Measurements from ENCODE around the gene TRAPPC2. TPM values are rescaled to one million over a fixed set of nuclear protein-coding genes. Genes with fewer than 3 reads are reported as not detected.

TRAPPC2 gene
- total RNA-seq, 1 donor from 2014 or later = 21.5 TPM

DNA sequence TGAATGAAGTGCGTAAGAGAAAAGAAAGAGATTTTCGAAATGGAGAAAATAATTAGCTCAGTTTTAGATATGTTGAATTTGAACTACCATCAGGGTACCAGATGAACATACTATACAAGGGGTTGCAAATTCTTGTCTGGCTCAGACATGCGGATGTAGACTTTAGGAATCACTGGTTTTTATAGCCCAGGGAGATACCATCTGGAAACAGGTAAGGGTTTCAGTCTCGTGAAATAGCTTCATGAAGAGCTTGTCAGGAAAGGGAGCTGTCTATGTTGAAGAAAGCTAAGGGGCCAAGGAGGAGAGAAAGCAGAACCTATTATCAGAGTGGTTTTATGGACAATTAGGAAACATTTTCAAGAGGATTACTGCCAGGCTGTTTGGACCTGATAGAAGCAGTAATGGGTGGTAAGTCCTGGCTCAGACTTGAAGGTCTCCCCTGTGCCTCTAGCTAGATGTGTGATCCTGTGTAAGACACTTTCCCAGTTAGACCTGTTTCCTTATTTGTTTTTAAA, 38.8 kb downstream of the TRAPPC2 start:
- Mint-ChIP-seq H3K36me3 (peaks cover 9% of the 10 kb centered on the region), H3K27me3 (no peaks in the 10 kb centered on the region), H3K4me1 (ENCODE audit: unreplicated experiment) (peaks cover 21% of the 10 kb centered on the region), H3K4me3 (no peak overlapping the region), H3K9me3 (no peaks in the 10 kb centered on the region), H3K27ac (peak overlapping the region; percentile 17)
- no peak for DNase-seq (ENCODE audit: extremely low spot score, unreplicated experiment)
- TF ChIP-seq, protein P1, sequence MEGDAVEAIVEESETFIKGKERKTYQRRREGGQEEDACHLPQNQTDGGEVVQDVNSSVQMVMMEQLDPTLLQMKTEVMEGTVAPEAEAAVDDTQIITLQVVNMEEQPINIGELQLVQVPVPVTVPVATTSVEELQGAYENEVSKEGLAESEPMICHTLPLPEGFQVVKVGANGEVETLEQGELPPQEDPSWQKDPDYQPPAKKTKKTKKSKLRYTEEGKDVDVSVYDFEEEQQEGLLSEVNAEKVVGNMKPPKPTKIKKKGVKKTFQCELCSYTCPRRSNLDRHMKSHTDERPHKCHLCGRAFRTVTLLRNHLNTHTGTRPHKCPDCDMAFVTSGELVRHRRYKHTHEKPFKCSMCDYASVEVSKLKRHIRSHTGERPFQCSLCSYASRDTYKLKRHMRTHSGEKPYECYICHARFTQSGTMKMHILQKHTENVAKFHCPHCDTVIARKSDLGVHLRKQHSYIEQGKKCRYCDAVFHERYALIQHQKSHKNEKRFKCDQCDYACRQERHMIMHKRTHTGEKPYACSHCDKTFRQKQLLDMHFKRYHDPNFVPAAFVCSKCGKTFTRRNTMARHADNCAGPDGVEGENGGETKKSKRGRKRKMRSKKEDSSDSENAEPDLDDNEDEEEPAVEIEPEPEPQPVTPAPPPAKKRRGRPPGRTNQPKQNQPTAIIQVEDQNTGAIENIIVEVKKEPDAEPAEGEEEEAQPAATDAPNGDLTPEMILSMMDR (conservative IDR thresholded peaks at IDR 0.05) = no peak

DNA sequence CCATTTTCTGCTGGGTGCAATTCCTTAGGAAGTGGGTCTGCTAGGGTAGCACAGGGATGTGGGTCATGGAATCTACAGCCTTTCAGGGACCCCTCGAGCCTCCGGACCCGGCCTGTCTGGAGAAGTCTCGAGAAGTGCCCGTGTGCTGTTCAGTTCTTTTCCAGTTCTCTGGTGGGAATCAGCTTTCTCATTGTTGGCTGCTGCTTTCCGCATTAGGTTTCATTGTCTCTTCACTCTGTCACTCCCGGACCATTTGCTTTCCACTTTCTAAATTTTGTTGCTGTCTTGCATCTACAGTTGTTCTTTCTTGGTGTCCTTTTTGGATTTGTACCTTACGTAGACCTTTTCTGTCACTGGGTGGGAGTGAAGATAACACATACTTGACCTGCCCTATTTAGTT, 39.4 kb downstream of the TRAPPC2 start:
- Mint-ChIP-seq H3K27me3 (no peaks in the 10 kb centered on the region), H3K27ac (peak overlapping the region; percentile 17)

DNA sequence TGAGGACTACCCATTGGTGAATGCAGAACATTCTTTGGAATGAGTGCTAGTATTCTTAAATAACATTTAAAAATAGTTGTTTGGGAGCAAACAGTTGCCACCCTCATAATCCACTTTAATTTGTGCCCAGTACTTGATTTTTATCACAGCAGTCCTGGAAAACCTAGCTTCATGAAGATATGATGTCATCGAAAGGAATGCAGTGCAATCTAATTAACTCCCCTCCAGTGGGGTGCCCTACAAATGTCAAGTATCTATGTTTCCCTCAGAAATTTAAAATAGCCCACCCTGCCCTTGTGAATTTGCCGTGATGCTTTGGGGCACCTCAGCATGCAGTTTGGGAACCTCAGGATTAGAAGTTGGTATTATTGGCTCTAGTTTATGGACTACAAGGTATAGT, 40.1 kb downstream of the TRAPPC2 start:
- TF ChIP-seq, protein P1 (conservative IDR thresholded peaks at IDR 0.05) = no peak
- no peak for DNase-seq (ENCODE audit: extremely low spot score, unreplicated experiment)
- H3K27ac Mint-ChIP-seq = no peak overlapping the region
- H3K4me3 Mint-ChIP-seq = no peak overlapping the region
- H3K27me3 Mint-ChIP-seq = no peaks in the 10 kb centered on the region
- peaks cover 9% of the 10 kb centered on the region for H3K36me3 Mint-ChIP-seq
- no peaks in the 10 kb centered on the region for H3K9me3 Mint-ChIP-seq
- peaks cover 25% of the 10 kb centered on the region for H3K4me1 Mint-ChIP-seq (ENCODE audit: unreplicated experiment)

More for the DNA sequence above, 39.4 kb downstream of the TRAPPC2 start:
- Mint-ChIP-seq H3K36me3 (peaks cover 9% of the 10 kb centered on the region), H3K4me1 (ENCODE audit: unreplicated experiment) (peaks cover 25% of the 10 kb centered on the region), H3K4me3 (no peak overlapping the region), H3K9me3 (no peaks in the 10 kb centered on the region)
- no peak for DNase-seq (ENCODE audit: extremely low spot score, unreplicated experiment)
- TF ChIP-seq, protein P1 (conservative IDR thresholded peaks at IDR 0.05) = no peak

DNA sequence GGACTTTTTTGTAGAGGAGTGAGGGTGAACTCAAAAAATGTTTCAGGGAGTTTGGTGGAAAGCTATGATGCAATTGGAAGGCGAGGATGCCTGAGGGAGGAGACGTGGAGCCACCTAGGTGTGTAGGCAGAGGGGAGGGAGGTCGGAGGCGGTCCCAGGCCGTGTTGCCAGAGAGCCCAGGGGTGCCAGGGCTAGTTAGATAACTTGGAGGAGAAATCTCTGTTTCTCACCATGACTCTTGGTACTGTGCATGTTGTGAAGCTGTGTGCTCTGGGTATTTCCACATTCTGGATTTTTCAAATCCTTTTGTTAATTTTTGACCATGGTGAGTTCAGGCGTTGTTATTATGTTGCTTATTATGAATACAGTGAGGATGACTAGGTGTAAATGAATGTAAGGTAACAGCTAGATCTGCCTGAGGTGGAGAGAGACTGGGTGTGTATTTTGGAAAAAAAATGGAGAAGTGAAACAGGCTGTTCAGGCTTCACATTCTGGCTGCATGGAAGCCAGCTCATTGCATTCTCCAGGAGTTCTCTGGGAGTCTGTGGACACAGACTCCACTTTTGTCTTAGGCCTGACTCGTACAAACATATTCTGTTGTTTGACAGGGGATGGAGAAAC, 41.0 kb downstream of the TRAPPC2 start:
- peaks cover 9% of the 10 kb centered on the region for H3K36me3 Mint-ChIP-seq
- no peak for DNase-seq (ENCODE audit: extremely low spot score, unreplicated experiment)
- H3K27me3 Mint-ChIP-seq = no peaks in the 10 kb centered on the region
- H3K9me3 Mint-ChIP-seq = no peaks in the 10 kb centered on the region
- H3K4me3 Mint-ChIP-seq = peak overlapping the region; percentile 76
- peak overlapping the region; percentile 86 for H3K27ac Mint-ChIP-seq
- peaks cover 25% of the 10 kb centered on the region for H3K4me1 Mint-ChIP-seq (ENCODE audit: unreplicated experiment)
- TF ChIP-seq, protein P1 (conservative IDR thresholded peaks at IDR 0.05) = no peak

DNA sequence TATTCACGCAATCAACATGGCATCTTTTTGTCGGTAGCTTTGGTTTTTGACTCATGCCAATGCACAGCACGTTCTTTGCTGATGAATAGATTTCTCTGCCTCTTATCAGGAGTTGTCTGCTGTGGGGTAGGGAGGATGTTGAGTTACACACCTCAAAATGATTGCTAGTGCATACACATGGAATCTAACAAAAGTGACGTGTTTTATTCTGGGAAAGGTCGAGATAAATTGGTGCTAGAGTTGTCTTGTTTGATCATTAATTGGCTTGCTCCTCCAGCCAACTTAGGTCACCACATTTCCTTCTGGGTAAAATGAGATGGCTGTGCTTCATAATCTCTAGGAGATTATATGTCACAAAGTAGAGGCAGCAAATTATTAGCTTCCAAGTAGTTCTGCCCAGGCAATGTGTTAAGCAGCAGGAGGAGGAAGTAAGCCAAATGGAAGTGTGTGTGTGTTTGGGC, 41.6 kb downstream of the TRAPPC2 start:
- Mint-ChIP-seq H3K4me3 (peak overlapping the region; percentile 76), H3K27me3 (no peaks in the 10 kb centered on the region), H3K27ac (peak overlapping the region; percentile 86), H3K4me1 (ENCODE audit: unreplicated experiment) (peaks cover 25% of the 10 kb centered on the region), H3K9me3 (no peaks in the 10 kb centered on the region), H3K36me3 (peaks cover 9% of the 10 kb centered on the region)
- TF ChIP-seq, protein P1 (conservative IDR thresholded peaks at IDR 0.05) = no peak
- DNase-seq (ENCODE audit: extremely low spot score, unreplicated experiment) = no peak

Measured in type B pancreatic cell (in vitro differentiated cells).